ENCODE measurements around the gene COQ5.

The COQ5 gene, protein sequence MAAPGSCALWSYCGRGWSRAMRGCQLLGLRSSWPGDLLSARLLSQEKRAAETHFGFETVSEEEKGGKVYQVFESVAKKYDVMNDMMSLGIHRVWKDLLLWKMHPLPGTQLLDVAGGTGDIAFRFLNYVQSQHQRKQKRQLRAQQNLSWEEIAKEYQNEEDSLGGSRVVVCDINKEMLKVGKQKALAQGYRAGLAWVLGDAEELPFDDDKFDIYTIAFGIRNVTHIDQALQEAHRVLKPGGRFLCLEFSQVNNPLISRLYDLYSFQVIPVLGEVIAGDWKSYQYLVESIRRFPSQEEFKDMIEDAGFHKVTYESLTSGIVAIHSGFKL

GRCh38 chr12:120528861-120529525 lies at the start of gene COQ5:
TSS of gene COQ5 (minus strand) at chr12:120529158. CDS start at chr12:120529141, 17 bp downstream.
- H3K9ac ChIP-seq (ENCODE audit: low read depth, low read length) = peak within 1 kb of the TSS; percentile 92
- H3K9me3 ChIP-seq (ENCODE audit: control insufficient read depth, insufficient read depth, low read length) = no peaks in the 10 kb centered on the region
- peaks cover 10% of the 10 kb centered on the region for H3K4me1 ChIP-seq (ENCODE audit: control insufficient read depth, insufficient read depth, low read length)
- H3K27me3 ChIP-seq (ENCODE audit: control insufficient read depth, insufficient read depth, low read length) = no peaks in the 10 kb centered on the region
- peak within 1 kb of the TSS; percentile 96 for H3K27ac ChIP-seq (ENCODE audit: low read depth, low read length)
- peak within 1 kb of the TSS; percentile 94 for H3K4me3 ChIP-seq (ENCODE audit: low read depth, low read length)
- H3K36me3 ChIP-seq (ENCODE audit: control insufficient read depth, insufficient read depth, low read length) = 0 out of 2 replicates have a peak, but pooled peaks cover under 1% of the 10 kb centered on the region

DNA sequence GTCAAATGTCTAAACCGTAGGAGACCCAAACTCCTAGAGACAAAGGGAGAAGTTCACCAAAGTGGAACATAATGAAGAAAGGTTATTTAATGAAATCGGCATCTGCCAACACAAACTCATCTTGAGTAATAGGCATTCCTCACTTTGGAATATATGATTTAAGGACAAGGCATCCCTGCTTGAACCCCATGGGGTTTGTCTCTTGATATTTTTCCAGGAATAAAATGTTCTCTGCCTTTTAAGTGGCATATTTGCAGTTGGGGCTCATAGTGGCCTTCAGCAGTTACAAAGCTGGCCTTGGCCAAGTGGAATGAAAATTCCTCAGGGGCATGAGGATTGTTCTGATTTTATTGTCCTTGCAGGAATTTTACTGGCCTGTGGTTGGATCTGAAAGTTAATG lies 45.1 kb upstream of the COQ5 start:
- Histone ChIP-seq H3K36me3 (ENCODE audit: control insufficient read depth, insufficient read depth, low read length) (peaks cover 95% of the 10 kb centered on the region), H3K4me1 (ENCODE audit: control insufficient read depth, insufficient read depth, low read length) (no peaks in the 10 kb centered on the region), H3K9ac (ENCODE audit: low read depth, low read length) (no peak overlapping the region), H3K27me3 (ENCODE audit: control insufficient read depth, insufficient read depth, low read length) (no peaks in the 10 kb centered on the region), H3K9me3 (ENCODE audit: control insufficient read depth, insufficient read depth, low read length) (no peaks in the 10 kb centered on the region), H3K4me3 (ENCODE audit: low read depth, low read length) (no peak overlapping the region), H3K27ac (ENCODE audit: low read depth, low read length) (no peak overlapping the region)

DNA sequence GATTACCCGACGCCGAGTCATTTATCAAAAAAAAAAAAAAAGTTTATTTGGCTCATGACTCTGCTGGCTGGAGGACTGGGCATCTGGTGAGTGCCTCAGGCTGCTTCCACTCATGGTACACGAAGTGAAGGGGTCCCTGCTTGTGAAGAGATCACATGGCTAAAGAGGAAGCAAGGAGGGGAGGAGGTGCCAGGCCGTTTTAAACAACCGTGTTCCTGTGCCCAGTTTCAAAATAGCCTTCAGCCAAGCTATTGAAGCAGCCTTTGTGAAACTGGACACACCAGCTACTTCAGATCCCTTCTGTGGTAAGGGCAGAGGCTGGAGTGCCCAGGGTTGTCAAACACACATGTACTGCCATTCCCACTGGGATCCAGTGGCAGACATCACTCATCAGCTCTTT lies 44.6 kb upstream of the COQ5 start:
- Histone ChIP-seq H3K4me3 (ENCODE audit: low read depth, low read length) (no peak overlapping the region), H3K9me3 (ENCODE audit: control insufficient read depth, insufficient read depth, low read length) (no peaks in the 10 kb centered on the region), H3K27me3 (ENCODE audit: control insufficient read depth, insufficient read depth, low read length) (no peaks in the 10 kb centered on the region), H3K9ac (ENCODE audit: low read depth, low read length) (no peak overlapping the region), H3K27ac (ENCODE audit: low read depth, low read length) (no peak overlapping the region), H3K36me3 (ENCODE audit: control insufficient read depth, insufficient read depth, low read length) (peaks cover 95% of the 10 kb centered on the region), H3K4me1 (ENCODE audit: control insufficient read depth, insufficient read depth, low read length) (no peaks in the 10 kb centered on the region)

- Histone ChIP-seq H3K27ac (ENCODE audit: low read depth, low read length) (no peak overlapping the region), H3K27me3 (ENCODE audit: control insufficient read depth, insufficient read depth, low read length) (no peaks in the 10 kb centered on the region), H3K9ac (ENCODE audit: low read depth, low read length) (no peak overlapping the region), H3K4me3 (ENCODE audit: low read depth, low read length) (no peak overlapping the region), H3K4me1 (ENCODE audit: control insufficient read depth, insufficient read depth, low read length) (no peaks in the 10 kb centered on the region), H3K36me3 (ENCODE audit: control insufficient read depth, insufficient read depth, low read length) (peaks cover 93% of the 10 kb centered on the region), H3K9me3 (ENCODE audit: control insufficient read depth, insufficient read depth, low read length) (no peaks in the 10 kb centered on the region)
Measured at GRCh38 chr12:120571299-120571698, 42.3 kb upstream of the COQ5 start.

- Histone ChIP-seq H3K4me1 (ENCODE audit: control insufficient read depth, insufficient read depth, low read length) (no peaks in the 10 kb centered on the region), H3K27ac (ENCODE audit: low read depth, low read length) (no peak overlapping the region), H3K9me3 (ENCODE audit: control insufficient read depth, insufficient read depth, low read length) (no peaks in the 10 kb centered on the region), H3K27me3 (ENCODE audit: control insufficient read depth, insufficient read depth, low read length) (no peaks in the 10 kb centered on the region), H3K4me3 (ENCODE audit: low read depth, low read length) (no peak overlapping the region), H3K36me3 (ENCODE audit: control insufficient read depth, insufficient read depth, low read length) (peaks cover 88% of the 10 kb centered on the region), H3K9ac (ENCODE audit: low read depth, low read length) (no peak overlapping the region)
Measured at GRCh38 chr12:120563495-120563894, 34.5 kb upstream of the COQ5 start.

DNA sequence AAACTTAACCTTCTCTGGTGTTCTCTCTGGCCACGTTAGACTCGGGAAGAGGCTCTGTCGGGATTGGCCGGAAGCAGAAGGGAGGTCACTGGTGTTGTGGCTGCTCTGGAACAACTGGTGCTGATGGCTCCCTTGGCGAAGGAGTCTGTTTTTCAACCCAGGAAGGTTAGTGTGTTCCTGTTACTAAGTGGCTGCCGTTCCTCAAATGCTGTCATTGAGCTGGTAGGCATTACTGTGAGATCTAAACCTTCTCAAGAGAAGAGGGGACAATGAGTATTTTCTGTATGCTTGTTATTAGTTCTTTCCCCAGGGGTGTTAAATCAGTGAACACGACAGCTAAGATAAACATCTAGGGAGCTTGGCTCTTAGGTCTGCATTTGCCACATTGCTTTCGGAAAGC lies 33.9 kb upstream of the COQ5 start:
- H3K27ac ChIP-seq (ENCODE audit: low read depth, low read length) = no peak overlapping the region
- no peak overlapping the region for H3K9ac ChIP-seq (ENCODE audit: low read depth, low read length)
- H3K36me3 ChIP-seq (ENCODE audit: control insufficient read depth, insufficient read depth, low read length) = peaks cover 87% of the 10 kb centered on the region
- H3K4me1 ChIP-seq (ENCODE audit: control insufficient read depth, insufficient read depth, low read length) = no peaks in the 10 kb centered on the region
- no peaks in the 10 kb centered on the region for H3K9me3 ChIP-seq (ENCODE audit: control insufficient read depth, insufficient read depth, low read length)
- no peaks in the 10 kb centered on the region for H3K27me3 ChIP-seq (ENCODE audit: control insufficient read depth, insufficient read depth, low read length)
- H3K4me3 ChIP-seq (ENCODE audit: low read depth, low read length) = no peak overlapping the region

GRCh38 chr12:120557589-120557988 lies 28.6 kb upstream of the COQ5 start:
- Histone ChIP-seq H3K9me3 (ENCODE audit: control insufficient read depth, insufficient read depth, low read length) (no peaks in the 10 kb centered on the region), H3K36me3 (ENCODE audit: control insufficient read depth, insufficient read depth, low read length) (peaks cover 76% of the 10 kb centered on the region), H3K27ac (ENCODE audit: low read depth, low read length) (no peak overlapping the region), H3K4me1 (ENCODE audit: control insufficient read depth, insufficient read depth, low read length) (no peaks in the 10 kb centered on the region), H3K4me3 (ENCODE audit: low read depth, low read length) (no peak overlapping the region), H3K9ac (ENCODE audit: low read depth, low read length) (no peak overlapping the region), H3K27me3 (ENCODE audit: control insufficient read depth, insufficient read depth, low read length) (no peaks in the 10 kb centered on the region)

DNA sequence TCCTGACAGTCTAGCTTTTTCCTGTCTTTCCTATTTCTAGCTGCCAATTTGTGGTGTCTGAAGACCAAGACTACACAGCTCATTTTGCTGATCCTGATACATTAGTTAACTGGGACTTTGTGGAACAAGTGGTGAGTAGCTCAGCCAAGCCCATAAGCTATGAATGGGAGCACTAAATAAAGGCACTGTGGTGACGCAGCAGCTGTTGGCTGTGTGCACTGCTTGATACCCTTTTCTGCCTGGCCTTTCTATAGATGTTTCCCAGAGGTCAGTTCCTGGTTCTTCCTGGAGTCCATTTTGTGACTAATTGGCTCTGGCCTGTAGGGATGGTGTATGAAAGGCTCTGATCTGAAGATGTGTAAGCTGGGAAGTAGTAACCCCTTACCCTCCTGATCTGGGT lies 25.7 kb upstream of the COQ5 start:
- Histone ChIP-seq H3K9ac (ENCODE audit: low read depth, low read length) (no peak overlapping the region), H3K36me3 (ENCODE audit: control insufficient read depth, insufficient read depth, low read length) (peaks cover 65% of the 10 kb centered on the region), H3K27me3 (ENCODE audit: control insufficient read depth, insufficient read depth, low read length) (no peaks in the 10 kb centered on the region), H3K9me3 (ENCODE audit: control insufficient read depth, insufficient read depth, low read length) (no peaks in the 10 kb centered on the region), H3K4me3 (ENCODE audit: low read depth, low read length) (no peak overlapping the region), H3K27ac (ENCODE audit: low read depth, low read length) (no peak overlapping the region), H3K4me1 (ENCODE audit: control insufficient read depth, insufficient read depth, low read length) (no peaks in the 10 kb centered on the region)

DNA sequence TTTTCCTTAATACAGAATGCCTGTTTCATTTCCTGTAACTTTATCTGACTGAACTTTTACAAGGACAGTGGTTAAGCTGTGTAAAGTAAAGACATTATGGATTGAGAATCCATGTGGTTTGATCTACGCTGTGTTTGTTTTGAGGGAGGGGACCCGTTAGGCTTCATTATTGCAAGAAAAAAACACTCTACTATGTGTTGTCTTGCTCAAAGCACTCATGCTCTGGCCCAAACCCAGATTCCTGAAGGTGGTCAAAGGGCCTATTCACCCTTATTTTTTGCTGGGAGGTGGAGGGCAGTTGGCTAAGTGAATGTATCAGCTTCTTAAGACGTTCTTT lies 17.1 kb upstream of the COQ5 start:
- Histone ChIP-seq H3K36me3 (ENCODE audit: control insufficient read depth, insufficient read depth, low read length) (peaks cover 52% of the 10 kb centered on the region), H3K4me1 (ENCODE audit: control insufficient read depth, insufficient read depth, low read length) (no peaks in the 10 kb centered on the region), H3K27me3 (ENCODE audit: control insufficient read depth, insufficient read depth, low read length) (no peaks in the 10 kb centered on the region), H3K4me3 (ENCODE audit: low read depth, low read length) (no peak overlapping the region), H3K9me3 (ENCODE audit: control insufficient read depth, insufficient read depth, low read length) (no peaks in the 10 kb centered on the region), H3K27ac (ENCODE audit: low read depth, low read length) (no peak overlapping the region), H3K9ac (ENCODE audit: low read depth, low read length) (no peak overlapping the region)

DNA sequence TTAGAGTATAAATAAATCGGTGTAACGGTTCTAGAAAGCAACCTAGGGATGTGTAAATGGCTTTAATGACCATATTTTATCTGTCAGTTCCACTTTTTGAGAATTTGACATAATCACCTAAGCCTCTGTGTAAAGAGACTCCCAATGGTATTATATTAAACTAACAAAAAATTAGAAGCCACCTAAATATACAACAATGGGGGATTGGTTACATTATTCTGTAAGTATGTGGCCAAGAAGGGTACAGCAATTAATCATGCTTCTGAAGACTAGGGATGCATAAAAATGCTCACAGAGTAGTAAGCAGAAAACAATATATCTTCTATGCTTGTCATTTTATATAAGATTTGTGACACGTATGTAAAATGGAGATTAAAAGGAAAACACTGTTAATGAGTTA lies 15.7 kb upstream of the COQ5 start:
- Histone ChIP-seq H3K27ac (ENCODE audit: low read depth, low read length) (no peak overlapping the region), H3K4me1 (ENCODE audit: control insufficient read depth, insufficient read depth, low read length) (no peaks in the 10 kb centered on the region), H3K27me3 (ENCODE audit: control insufficient read depth, insufficient read depth, low read length) (no peaks in the 10 kb centered on the region), H3K9ac (ENCODE audit: low read depth, low read length) (no peak overlapping the region), H3K4me3 (ENCODE audit: low read depth, low read length) (no peak overlapping the region), H3K36me3 (ENCODE audit: control insufficient read depth, insufficient read depth, low read length) (peaks cover 48% of the 10 kb centered on the region), H3K9me3 (ENCODE audit: control insufficient read depth, insufficient read depth, low read length) (no peaks in the 10 kb centered on the region)

GRCh38 chr12:120542166-120542565 lies 13.2 kb upstream of the COQ5 start:
- H3K36me3 ChIP-seq (ENCODE audit: control insufficient read depth, insufficient read depth, low read length) = peaks cover 38% of the 10 kb centered on the region
- H3K9ac ChIP-seq (ENCODE audit: low read depth, low read length) = no peak overlapping the region
- H3K27ac ChIP-seq (ENCODE audit: low read depth, low read length) = no peak overlapping the region
- no peaks in the 10 kb centered on the region for H3K9me3 ChIP-seq (ENCODE audit: control insufficient read depth, insufficient read depth, low read length)
- H3K27me3 ChIP-seq (ENCODE audit: control insufficient read depth, insufficient read depth, low read length) = no peaks in the 10 kb centered on the region
- peaks cover 8% of the 10 kb centered on the region; the same call in 1 of the 2 replicates for H3K4me1 ChIP-seq (ENCODE audit: control insufficient read depth, insufficient read depth, low read length)
- no peak overlapping the region for H3K4me3 ChIP-seq (ENCODE audit: low read depth, low read length)
